ENCODE results near the gene TBC1D22A.

The TBC1D22A gene

GRCh38 chr22:46864314-46865051, 102.0 kb downstream of the TBC1D22A start:
- DNase-seq = no peak

DNA sequence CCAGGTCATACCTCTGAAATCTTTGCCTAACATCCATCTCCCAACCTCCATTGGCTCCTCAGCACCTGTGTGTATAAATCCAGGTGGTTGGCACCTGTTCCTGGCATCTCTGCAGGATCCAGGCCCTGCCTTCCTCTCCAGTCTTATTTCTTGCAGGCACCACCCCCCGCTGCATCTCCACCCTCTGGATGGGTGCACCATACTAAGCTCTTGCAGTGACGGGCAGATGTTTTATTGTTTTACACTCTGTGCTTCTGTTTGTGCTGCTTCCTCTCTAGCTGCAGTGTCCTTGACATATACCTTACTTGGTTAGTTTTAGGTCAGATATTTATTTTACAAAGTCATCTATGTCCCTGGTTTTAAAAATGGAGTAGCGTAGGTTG, 102.6 kb downstream of the TBC1D22A start:
- DNase-seq = no peak

DNA sequence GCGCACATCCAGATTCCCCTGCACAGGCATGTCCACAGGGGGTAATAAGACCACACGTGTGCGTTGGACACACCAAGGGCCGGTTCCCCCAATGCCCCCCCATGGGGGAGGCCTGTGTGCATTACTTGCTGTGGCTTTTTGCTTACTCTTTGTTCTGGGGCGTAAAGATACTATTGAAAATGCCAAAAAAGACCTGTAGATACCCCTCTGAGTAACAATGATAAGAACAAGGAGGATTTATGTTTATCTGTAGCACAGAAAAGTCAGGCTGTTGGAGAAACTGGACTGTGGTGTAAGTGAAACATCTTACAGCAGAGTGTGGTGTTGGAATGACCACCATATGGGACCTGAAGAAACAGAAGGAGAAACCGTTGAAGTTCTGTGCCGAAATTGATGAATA, 103.2 kb downstream of the TBC1D22A start:
- no peak for DNase-seq

- no peak for DNase-seq
Measured at GRCh38 chr22:46866591-46866990, 104.1 kb downstream of the TBC1D22A start.

DNA sequence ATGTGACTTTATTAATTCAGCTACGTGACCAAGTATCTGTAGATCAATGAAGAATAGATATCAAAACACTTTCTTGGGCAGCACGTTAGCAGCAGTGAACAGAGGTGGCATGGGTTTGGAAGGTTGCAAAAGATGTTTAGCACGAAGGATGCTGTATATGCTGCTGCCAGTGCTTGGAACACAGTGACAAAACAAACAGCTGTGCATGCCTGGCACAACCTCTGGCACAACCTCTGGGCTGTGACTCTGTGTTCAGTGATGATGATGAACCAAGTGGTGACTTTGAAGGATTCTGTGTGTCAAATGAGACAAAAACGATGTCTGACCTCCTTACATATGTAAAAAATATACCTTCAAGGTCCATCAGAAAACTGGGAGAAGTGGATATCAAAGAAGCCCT, 104.7 kb downstream of the TBC1D22A start:
- DNase-seq = no peak

GRCh38 chr22:46869329-46869728, 106.9 kb downstream of the TBC1D22A start:
- no peak for DNase-seq

DNA sequence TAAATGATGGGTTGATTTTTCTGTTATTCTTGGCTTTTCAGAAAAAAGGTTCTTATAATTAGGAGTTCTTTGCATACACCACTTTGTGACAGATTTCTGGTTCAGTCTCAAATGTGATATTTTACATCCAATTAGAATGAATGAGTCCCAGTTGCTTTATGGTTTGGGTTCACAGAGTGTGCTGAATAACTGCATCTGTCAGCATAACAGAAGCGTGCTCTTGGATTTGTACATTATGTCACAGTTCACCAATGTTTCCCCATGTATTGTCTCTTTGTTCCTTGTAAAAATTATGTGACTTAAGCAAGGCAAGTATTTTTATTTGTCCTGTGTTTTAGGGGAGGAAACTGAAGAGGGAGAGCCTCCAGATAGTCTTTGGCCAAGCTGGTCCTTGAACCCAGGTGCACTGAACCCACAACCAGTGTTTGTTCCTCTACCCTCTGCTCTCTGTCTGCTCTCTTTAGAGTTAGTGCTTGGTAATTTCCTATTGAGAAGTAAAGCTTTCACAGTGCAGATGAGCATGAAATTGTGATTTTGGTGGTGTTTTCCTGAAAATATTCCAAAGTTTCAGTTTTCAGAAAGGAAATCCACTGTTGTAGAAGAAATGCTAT, 107.5 kb downstream of the TBC1D22A start:
- DNase-seq = no peak

DNA sequence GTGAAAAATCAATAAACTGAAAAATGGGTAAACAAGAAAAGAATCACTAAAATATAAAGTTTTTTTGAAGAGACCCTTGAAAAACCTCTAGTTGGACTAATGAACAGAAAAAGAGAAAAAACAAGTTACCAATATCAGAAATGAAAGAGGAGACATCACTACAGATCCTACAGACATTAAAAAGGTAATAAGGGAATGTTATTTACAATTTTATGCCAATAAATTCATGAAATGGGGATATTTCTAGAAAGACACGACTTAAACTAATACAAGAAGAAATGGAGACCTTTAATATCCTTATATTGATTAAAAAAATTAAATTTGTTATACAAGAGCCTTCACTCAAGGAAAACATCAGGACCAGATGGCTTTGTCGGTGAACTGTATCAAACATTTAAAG, 109.4 kb downstream of the TBC1D22A start:
- DNase-seq = no peak

DNA sequence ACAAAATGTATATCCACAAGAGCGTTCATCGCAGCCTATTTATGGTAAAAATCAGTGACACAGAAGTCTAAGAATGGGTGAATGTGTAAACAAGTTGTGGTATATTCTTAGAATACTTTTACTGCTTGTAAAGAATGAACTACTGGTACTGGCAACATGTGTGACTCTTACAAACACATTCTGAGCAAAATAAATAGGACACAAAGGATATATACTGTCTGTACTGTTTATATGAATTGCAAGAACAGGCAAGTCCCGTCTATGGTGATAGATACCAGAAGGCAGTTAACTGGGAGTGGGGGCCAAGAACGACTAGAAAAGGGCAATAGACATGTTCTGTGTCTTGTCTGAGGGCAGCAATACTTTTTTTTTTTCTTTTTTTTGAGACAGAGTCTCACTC, 112.6 kb downstream of the TBC1D22A start:
- no peak for DNase-seq

GRCh38 chr22:46876357-46876934, 114.0 kb downstream of the TBC1D22A start:
- DNase-seq = no peak

DNA sequence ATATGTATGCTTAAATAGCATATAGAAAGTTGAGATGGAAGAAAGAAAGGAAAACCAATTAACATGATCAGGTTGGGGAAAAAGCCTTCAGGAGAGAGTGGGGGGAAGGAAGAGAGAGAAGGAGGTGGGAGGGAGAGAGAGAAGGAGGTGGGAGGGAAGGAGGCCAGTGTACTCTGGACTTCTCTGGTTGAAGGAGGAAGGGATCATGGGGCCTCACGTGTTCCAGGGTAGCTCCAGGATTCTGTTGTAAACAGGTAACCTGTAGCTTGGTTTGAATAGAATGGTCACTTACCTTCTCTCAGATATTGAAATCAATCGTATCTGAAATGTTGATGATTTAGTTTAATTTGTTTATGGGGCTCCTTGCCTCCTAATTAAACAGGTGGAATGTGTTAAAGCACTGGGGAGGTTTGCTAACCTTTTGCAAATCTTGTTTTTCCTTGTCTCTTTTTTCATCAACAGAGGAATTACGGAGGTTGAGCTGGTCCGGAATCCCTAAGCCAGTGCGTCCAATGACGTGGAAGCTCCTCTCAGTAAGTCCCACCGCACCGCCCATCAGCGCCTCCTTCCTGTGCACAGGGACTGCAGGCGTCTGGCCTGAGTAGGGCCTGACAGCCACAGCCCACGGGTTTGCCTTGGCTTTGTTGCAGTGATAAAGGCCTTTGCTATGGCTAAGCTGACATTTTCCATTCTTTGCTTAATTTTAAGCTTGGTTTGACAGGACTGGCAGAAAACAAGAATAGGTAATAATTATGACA, 115.9 kb downstream of the TBC1D22A start:
- no peak for DNase-seq

GRCh38 chr22:46879083-46879482, 116.6 kb downstream of the TBC1D22A start:
- no peak for DNase-seq

DNA sequence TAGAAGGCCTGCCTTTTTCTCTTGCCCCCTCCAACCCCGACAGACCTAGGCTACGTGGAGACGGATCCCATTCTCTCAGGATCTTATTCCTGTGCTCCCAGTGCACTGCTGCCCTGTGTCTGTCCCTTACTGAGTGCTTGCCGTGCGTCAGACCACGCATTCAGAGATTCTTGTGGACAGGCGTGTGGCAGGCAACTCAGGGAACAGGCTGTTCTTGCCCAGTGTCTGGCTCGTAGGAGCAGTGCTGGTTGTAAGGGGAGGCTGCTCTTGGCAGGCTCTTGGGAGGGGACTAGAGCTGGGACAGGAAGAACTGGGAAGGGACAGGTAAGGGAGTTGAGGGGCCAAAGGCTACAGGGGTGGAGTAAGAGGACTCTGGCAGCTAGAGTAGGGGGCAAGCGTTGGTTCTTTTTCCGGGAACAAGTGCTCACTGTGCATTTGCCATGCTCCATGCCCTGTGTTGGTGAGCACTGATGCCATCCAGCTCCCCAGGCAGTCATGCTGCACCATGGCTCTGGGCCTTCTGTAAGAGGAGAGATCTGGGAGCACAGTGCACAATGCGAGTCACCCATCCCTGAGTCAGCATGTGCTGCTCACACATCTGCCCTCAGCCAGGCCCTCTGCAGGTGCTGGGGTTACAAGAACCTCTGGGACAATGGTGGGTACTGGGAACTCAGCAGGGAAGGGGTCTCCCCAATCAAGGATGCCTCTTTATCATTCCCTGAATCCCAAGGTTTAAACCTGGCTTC, 119.1 kb downstream of the TBC1D22A start:
- DNase-seq = no peak

DNA sequence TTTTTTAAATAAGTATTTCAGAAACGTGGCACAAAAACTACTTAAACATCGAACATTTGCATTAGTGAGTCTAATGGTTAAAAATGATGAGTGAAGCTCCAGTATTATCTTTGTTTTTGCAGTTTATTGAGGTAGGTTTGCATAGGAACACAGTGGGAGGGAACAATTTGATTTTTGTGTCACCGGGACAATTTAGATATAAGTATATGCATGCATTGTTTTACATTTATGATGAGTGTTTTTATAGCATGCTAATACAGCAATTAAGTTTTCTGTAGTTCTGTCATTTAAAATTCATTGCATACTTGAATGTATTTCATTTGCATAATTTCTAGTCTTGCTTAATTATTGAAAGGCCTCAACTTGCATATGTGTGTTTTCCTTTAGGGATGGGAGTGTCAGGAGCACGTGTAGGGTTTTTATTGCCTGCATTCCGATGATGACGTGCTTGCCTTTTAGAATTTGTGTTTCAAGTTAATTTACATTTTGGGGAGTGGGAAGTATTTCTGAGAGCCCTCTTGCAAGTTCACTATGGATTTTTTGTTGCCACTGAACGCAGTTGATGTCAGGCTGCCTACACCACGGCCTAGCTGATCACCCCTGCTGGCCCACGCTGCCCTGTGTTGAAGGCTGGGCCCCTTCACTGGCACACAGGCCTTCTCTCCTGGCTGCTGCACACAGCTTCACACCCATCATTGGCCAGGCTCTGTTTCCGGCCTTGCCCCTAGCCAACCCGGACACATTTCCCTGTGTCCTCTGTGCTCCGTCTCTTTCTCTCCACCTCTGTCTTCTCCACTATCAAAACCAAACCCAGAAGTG, 120.9 kb downstream of the TBC1D22A start:
- no peak for DNase-seq

DNA sequence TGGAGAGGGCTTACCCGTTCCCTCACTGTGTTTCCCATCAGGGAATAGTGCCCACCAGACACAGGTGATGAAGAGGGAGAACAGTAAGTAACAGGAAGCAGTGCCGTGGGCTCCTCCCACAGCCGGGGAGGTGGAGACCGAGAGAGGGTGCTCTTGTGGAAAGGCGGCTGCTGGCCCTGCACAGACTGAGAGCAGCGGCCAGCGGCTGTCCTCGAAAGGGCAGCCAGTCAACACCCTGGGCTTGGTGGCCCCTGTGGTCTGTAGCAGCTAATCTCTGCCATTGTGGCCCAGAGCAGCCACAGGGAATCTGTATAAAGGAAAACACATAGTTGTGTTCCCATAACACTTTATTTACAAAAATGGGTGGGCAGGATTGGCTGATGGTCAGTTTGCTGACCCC, 121.9 kb downstream of the TBC1D22A start:
- DNase-seq = no peak

DNA sequence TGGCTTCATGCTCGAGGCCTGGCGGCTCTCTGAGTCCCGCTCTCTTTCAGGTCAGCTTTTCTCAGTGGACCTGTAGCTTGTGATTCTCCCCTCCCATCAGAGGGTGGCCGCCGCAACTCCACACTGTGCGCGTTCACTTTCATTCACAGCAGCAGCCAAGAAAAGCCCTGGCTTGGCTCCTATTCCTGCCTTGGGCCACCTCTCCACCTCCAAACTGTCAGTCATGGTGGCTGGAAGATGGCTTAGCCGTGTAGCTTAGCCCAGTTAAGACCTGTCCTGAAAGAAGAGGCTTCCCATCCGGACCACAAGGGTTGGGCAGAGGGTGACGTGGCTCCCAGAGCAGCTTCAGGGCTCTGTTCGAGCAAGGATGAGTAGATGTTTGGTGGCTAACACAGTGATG, 125.5 kb downstream of the TBC1D22A start:
- DNase-seq = no peak

DNA sequence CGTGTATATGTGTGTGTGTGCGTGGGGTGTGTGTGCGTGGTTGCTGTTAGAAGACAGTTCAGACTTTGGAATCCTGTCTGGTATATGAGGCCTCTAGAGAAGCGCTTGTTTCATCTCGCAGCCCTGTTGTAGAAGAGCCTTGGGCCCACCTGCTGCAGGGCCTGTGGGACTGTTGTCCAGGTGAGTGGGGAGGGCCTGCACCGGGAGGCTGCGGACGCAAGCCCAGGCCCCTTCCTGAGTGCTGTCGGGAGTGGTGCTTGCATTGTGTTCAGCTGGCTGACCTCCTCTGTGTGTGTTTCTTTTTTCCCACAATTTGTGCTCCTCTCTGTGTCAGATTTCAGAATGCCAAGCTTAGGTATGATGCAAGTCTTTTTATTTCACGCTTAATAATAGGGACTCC, 128.4 kb downstream of the TBC1D22A start:
- DNase-seq = no peak

GRCh38 chr22:46891382-46891951, 129.0 kb downstream of the TBC1D22A start:
- DNase-seq = no peak

DNA sequence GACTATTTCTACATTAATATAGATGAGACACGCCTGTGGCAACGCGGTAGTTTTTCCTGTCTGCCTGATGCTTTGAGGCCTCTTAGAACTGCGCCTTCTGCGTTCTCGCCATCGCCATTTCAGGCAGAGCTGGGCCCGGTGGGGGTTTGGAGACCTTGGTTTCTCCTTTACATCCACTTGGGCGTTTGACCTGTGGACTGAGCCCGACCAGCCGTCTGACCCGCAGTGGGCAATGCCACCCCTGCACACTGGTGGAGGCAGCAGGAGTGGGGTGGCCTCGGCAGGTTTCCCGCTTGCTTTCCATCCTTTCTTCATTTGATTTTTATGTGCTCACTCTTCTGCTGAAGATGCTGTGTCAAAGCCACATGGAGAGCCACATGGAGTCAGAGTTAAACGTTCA, 130.4 kb downstream of the TBC1D22A start:
- no peak for DNase-seq

- DNase-seq = no peak
Measured at GRCh38 chr22:46893281-46894020, 131.0 kb downstream of the TBC1D22A start.

GRCh38 chr22:46894081-46894671, 131.7 kb downstream of the TBC1D22A start:
- no peak for DNase-seq

All from activated CD4-positive, alpha-beta T cell treated with anti-CD3 and anti-CD28 coated beads for 1 hour (primary cell).